Measurements from ENCODE around the gene HEATR5A. TPM values are rescaled to one million over a fixed set of nuclear protein-coding genes. Genes with fewer than 3 reads are reported as not detected.
"Not testable (repeated sequence)": the region's sequence is repeated elsewhere in the genome, so short reads cannot be mapped to it uniquely, and the experiment has no call there.

HEATR5A gene
- total RNA-seq, 1 donor from 2014 or later = 23.6 TPM

DNA sequence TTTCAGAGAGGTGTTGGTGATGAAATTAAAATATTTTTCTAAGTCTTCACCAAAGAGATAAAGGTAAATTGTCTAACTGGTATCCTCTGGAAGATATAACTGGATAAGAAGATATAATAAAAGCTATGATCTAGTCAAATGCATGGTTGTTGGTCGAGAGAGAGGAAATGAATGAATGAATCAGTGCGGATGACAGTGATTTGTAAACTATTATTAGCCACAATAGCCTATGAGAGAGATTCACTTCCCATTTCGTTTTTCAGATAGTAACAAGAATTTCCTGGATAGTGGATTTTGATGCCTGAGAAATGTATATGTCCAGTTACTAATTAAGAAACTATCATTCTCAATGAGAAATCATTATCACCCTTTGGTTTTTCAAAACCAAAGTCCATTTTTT is 63.1 kb downstream of the HEATR5A start:
- Mint-ChIP-seq H3K36me3 (ENCODE audit: low read depth) (peaks cover 7% of the 10 kb centered on the region), H3K27me3 (no peaks in the 10 kb centered on the region), H3K4me3 (no peak overlapping the region), H3K9me3 (no peaks in the 10 kb centered on the region), H3K4me1 (no peaks in the 10 kb centered on the region), H3K27ac (no peak overlapping the region)
- intact Hi-C loops (cut with micrococcal nuclease) = loop anchor here (5.0 to 10.0 kb wide), 4 partner anchors 192 to 700 kb away; no protein-coding TSS in a partner anchor
- no peak for DNase-seq

DNA sequence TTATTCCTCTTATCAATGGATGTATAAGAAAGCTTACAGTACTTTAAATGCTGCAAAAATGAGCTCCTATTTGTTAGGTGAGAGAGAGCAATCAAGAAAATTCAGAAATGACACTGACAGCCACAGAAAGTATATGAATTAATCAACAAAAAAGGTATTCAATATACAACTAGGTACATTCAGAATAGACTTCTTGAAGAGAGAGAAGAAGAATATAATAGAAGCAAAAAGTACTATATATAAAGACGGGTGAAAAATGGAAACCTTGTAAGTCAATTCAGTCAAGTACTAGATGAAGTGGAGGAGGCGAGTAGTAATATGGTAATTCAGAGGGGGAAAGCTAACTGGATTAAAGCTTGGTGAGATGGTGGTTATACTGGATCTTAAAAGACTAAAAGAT is 74.3 kb downstream of the HEATR5A start:
- Mint-ChIP-seq H3K27me3 (no peaks in the 10 kb centered on the region), H3K4me1 (no peaks in the 10 kb centered on the region)

DNA sequence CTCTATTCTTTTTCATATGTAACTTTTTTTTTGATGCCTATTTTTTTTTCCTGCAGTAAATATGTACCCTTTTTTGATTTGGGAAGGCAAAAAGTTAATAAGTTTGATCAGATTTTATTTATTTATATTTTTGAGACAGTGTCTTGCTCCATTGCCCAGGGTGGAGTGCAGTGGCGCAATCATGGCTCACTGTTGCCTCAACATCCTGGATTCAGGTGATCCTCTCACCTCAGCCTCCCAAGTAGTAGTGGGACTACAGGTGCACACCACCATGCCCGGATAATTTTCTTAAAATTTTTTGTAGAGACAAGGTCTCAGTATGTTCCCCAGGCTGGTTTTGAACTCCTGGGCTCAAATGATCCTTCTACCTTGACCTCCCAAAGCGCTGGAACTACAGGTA is 79.1 kb downstream of the HEATR5A start:
- no peaks in the 10 kb centered on the region for H3K27me3 Mint-ChIP-seq
- no peaks in the 10 kb centered on the region for H3K4me1 Mint-ChIP-seq
- H3K4me3 Mint-ChIP-seq = no peak overlapping the region
- H3K9me3 Mint-ChIP-seq = no peaks in the 10 kb centered on the region
- H3K36me3 Mint-ChIP-seq (ENCODE audit: low read depth) = peaks cover 7% of the 10 kb centered on the region
- DNase-seq = no peak
- intact Hi-C loops (cut with micrococcal nuclease) = no loop called here
- no peak overlapping the region for H3K27ac Mint-ChIP-seq

More for the DNA sequence above, 74.3 kb downstream of the HEATR5A start:
- intact Hi-C loops (cut with micrococcal nuclease) = no loop called here
- Mint-ChIP-seq H3K36me3 (ENCODE audit: low read depth) (peaks cover 11% of the 10 kb centered on the region), H3K27ac (no peak overlapping the region), H3K4me3 (no peak overlapping the region), H3K9me3 (no peaks in the 10 kb centered on the region)
- no peak for DNase-seq

DNA sequence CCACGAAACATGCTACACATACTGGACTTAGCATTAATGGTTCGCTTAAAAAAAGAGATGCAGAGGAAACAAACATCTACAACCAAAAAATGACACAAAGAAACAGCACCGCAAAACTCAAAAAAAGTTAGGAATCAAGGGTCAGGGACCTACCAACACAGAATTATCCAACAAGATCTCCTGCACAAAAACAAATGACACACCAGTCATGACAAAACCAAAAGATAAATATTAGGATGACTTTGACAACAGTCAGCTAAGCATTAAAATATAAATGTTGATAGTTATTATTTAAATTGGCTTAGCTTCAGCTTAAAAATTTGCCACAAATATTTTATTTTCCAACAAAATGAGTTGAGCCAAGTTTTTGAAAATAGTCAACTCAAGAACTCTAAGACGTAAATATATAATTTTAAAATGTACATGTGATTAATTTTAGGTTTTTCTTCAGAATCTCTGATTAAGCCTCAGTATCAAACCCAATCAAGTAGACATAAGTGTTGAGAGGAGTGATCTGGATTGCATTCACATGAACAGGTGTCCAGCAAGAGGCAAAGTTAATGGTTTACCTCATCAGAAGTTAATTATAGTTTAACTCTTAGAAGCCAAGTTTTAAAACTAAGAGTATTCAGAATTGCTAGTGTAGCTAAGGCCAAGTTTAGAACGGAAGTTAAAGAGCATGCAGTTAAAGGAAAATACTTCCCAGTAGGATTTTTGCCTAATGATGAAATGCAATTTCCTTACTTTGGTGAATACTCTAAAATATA is 79.9 kb downstream of the HEATR5A start:
- no peaks in the 10 kb centered on the region for H3K27me3 Mint-ChIP-seq

DNA sequence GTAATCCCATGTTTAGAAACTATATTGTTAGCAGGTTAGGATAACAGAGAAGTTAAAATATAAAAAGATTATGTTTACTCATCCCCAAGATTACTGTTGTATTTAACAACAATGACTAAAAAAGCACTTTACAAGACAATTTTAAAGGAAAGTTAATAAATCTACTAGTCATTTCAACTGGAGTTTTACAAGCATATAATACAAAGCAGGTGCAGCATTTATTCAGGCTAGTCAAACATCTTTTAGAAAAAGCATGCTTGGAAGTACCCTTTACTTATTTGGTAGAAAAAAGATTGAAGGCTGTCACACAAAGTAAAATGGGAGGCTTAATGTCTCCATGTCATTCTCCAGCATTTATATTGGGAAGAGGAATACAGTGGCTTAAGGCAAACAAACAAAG is 80.6 kb downstream of the HEATR5A start:
- no peak for DNase-seq
- no peak overlapping the region for H3K4me3 Mint-ChIP-seq
- no peak overlapping the region for H3K27ac Mint-ChIP-seq
- intact Hi-C loops (cut with micrococcal nuclease) = no loop called here
- H3K9me3 Mint-ChIP-seq = no peaks in the 10 kb centered on the region
- H3K4me1 Mint-ChIP-seq = no peaks in the 10 kb centered on the region
- H3K36me3 Mint-ChIP-seq (ENCODE audit: low read depth) = peaks cover 5% of the 10 kb centered on the region
- no peaks in the 10 kb centered on the region for H3K27me3 Mint-ChIP-seq

More for the DNA sequence above, 79.9 kb downstream of the HEATR5A start:
- no peaks in the 10 kb centered on the region for H3K4me1 Mint-ChIP-seq
- no peak overlapping the region for H3K4me3 Mint-ChIP-seq
- no peak overlapping the region for H3K27ac Mint-ChIP-seq
- no peak for DNase-seq
- peaks cover 5% of the 10 kb centered on the region for H3K36me3 Mint-ChIP-seq (ENCODE audit: low read depth)
- intact Hi-C loops (cut with micrococcal nuclease) = no loop called here
- H3K9me3 Mint-ChIP-seq = no peaks in the 10 kb centered on the region

DNA sequence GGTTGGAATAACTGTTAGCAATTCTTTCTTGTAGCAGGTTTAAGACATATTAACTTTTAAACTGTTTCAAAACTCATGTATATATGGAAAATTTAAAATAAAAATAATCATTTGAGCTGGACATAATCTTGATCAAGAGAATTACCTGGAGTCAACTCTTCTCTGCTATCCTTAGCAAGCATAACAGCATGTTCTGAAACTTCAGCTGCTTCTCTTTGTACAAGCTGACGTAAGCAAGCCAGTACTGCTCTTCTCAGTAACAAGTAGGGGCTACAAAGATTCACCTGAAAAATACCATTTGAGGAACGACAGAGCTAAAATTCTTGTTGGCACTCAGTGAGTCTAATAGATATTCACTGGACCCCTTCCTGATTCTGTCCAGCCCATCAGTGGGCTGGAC is 83.0 kb downstream of the HEATR5A start:
- Mint-ChIP-seq H3K9me3 (no peaks in the 10 kb centered on the region), H3K27me3 (no peaks in the 10 kb centered on the region), H3K4me1 (no peaks in the 10 kb centered on the region), H3K27ac (no peak overlapping the region), H3K36me3 (ENCODE audit: low read depth) (peaks cover 5% of the 10 kb centered on the region), H3K4me3 (no peak overlapping the region)
- intact Hi-C loops (cut with micrococcal nuclease) = loop anchor here (1.0 kb wide), 1 partner anchor 44 kb away; no protein-coding TSS in a partner anchor
- no peak for DNase-seq

DNA sequence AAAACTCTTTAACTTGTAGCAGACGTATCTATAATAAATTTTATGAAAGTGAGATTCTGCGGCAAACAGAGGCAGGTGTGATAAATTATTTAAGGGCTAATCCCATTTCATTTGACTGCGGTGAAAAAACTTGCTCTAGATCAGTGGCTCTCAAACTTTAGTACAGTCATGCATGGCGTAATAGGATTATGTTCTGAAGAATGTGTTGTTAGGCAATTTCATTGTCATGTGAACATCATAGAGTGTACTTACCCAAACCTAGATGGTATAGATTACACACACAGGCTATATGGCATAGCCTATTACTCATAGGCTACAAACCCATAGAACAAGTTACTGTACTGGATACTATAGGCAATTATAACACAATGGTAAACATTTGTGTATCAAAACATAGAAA is 83.7 kb downstream of the HEATR5A start:
- no peak for DNase-seq
- Mint-ChIP-seq H3K4me3 (no peak overlapping the region), H3K27ac (no peak overlapping the region), H3K4me1 (no peaks in the 10 kb centered on the region), H3K36me3 (ENCODE audit: low read depth) (peaks cover 11% of the 10 kb centered on the region), H3K27me3 (no peaks in the 10 kb centered on the region), H3K9me3 (no peaks in the 10 kb centered on the region)
- intact Hi-C loops (cut with micrococcal nuclease) = loop anchor here (1.0 kb wide), 1 partner anchor 43 kb away; no protein-coding TSS in a partner anchor

DNA sequence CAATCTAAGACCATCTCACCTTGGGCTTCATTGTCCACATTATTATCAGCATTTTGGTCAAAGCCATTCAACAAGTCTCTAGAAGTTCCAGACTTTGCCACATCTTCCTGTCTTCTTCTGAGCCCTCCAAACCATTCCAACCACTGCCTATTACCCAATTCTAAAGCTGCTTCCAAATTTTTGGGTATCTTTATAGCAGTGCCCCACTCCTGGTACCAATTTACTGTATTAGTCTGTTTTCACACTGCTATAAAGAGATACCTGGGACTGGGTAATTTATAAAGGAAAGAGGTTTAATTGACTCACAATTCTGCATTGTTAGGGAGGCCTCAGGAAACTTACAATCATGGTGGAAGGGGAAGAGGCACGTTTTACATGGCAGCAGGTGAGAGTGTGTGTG is 89.0 kb downstream of the HEATR5A start:
- H3K36me3 Mint-ChIP-seq (ENCODE audit: low read depth) = peaks cover 23% of the 10 kb centered on the region
- H3K9me3 Mint-ChIP-seq; H3K4me3 Mint-ChIP-seq; H3K27ac Mint-ChIP-seq; DNase-seq; intact Hi-C loops (cut with micrococcal nuclease); H3K27me3 Mint-ChIP-seq; H3K4me1 Mint-ChIP-seq: not testable (repeated sequence)

DNA sequence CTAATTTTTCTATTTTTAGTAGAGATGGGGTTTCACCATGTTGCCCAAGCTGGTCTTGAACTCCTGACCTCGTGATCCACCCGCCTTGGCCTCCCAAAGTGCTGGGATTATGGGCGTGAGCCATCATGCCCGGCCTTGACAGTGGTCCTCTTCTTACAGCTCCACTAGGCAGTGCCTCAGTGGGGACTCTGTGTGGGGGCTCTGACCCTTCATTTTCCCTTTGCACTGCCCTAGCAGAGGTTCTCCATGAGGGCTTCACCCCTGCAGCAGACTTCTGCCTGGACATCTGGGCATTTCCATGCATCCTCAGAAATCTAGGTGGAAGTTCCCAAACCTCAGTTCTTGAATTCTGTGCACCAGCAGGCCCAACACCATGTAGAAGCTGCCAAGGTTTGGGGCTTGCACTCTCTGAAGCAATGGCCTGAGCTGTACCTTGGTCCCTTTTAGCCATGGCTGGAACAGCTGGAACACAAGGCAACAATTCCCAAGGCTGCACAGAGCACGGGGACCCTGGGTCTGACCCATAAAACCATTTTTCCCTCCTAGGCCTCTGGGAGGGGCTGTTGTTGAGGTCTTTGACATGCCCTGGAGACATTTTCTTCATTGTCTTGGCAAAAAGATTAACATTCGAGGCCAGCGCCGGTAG is 90.4 kb downstream of the HEATR5A start:
- DNase-seq; intact Hi-C loops (cut with micrococcal nuclease); H3K27ac Mint-ChIP-seq; H3K4me3 Mint-ChIP-seq; H3K4me1 Mint-ChIP-seq; H3K9me3 Mint-ChIP-seq; H3K27me3 Mint-ChIP-seq: not testable (repeated sequence)
- peaks cover 23% of the 10 kb centered on the region for H3K36me3 Mint-ChIP-seq (ENCODE audit: low read depth)

DNA sequence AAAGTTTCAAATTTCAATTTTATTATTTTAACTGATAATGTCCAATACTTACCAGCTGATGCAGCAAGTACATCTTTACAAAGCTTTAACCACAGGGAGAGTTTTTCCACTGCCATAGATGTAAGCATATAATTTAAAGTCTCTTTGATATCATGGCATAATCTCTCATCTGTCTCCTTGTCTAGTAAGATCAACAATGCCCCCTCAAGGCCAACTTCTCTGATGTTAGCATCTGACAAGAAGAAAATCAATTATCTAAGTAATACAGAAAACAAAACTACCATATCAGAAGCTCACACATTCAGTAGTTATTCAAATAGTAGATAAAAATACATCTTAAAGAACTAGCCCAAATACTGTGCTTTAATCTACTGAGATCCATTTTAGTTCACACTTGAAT is 94.2 kb downstream of the HEATR5A start:
- DNase-seq = no peak
- no peak overlapping the region for H3K27ac Mint-ChIP-seq
- no peaks in the 10 kb centered on the region for H3K27me3 Mint-ChIP-seq
- peaks cover 6% of the 10 kb centered on the region for H3K9me3 Mint-ChIP-seq
- H3K4me3 Mint-ChIP-seq = no peak overlapping the region
- peaks cover 10% of the 10 kb centered on the region for H3K36me3 Mint-ChIP-seq (ENCODE audit: low read depth)
- H3K4me1 Mint-ChIP-seq = no peaks in the 10 kb centered on the region
- intact Hi-C loops (cut with micrococcal nuclease) = no loop called here

DNA sequence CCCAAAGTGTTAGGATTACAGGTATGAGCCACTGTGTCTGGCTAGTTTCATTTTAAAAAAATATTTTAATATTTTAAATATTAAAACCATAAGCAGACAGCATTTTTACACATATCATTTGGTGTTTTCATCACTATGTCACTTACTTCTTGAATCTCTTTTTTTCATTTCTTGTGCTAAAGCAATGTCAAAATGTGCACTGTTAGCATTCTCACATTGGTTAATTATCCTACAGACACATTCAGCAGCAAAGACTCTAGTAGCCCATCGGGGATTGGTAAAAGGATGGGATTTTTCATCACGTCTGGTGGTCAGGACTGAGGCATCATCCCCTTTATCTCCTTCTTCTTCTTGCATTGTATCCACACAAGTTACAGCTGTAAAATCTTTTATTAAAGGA is 96.9 kb downstream of the HEATR5A start:
- intact Hi-C loops (cut with micrococcal nuclease) = no loop called here
- DNase-seq = no peak
- Mint-ChIP-seq H3K36me3 (ENCODE audit: low read depth) (peaks cover 5% of the 10 kb centered on the region), H3K4me1 (no peaks in the 10 kb centered on the region), H3K4me3 (no peak overlapping the region), H3K27ac (no peak overlapping the region), H3K27me3 (no peaks in the 10 kb centered on the region), H3K9me3 (peaks cover 3% of the 10 kb centered on the region)

DNA sequence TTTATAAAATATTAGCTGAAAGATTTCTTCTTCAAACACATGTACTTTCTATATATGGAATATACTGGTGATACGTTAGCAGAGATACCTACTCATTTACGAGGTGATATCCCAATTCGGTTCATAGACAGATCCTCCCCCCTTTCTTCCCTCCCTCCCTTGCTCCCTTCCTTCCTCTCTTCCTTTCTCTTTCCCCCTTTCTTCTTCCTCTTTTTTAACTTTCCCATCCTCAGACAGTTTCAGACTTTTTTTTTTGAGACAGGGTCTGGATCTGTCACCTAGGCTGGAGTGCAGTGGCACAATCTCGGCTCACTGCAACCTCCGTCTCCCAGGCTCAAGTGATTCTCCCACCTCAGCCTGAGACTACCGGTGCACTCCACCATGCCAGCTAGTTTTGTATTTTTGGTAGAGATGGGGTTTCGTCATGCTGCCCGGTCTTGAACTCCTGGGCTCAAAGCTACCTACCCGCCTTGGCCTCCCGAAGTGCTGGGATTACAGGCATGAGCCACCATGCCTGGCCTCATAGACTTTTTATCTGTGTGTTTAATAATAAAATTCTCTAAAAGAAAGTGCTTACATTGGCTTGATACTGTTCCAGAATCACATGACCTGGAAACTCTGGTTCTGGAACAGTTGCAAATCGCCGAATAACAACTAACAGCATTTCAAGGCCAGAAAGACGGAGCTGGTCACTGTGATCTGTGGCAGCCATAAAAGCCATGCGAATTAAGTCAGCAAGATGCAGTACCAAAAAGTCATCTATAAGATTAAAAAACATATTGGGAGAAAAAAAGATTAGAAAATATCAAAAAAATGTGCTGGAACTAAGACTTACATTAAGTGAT is 99.2 kb downstream of the HEATR5A start:
- Mint-ChIP-seq H3K27ac (no peak overlapping the region), H3K4me1 (no peaks in the 10 kb centered on the region), H3K36me3 (ENCODE audit: low read depth) (peaks cover 4% of the 10 kb centered on the region), H3K9me3 (no peaks in the 10 kb centered on the region), H3K27me3 (no peaks in the 10 kb centered on the region), H3K4me3 (no peak overlapping the region)
- DNase-seq = no peak
- intact Hi-C loops (cut with micrococcal nuclease) = no loop called here

DNA sequence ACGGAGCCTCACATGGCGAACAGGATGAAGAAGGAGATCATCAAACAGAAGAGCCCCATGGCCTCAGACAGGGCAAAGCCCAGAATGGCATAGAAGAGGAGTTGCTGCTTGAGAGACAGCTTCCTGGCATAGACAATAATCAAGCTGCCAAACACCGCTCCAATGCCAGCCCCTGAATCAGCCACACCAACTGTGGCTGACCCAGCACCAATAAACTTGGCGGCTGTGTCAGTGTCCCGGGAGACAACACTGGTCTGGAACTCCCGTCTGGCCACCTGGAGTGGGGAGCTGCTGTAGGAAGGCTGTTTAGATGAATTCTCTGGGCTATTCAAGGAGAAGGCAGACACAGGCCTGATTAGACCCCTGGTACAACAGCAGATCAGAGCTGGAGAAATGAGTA is 100.1 kb downstream of the HEATR5A start:
- peaks cover 4% of the 10 kb centered on the region for H3K36me3 Mint-ChIP-seq (ENCODE audit: low read depth)
- H3K27me3 Mint-ChIP-seq = no peaks in the 10 kb centered on the region
- H3K27ac Mint-ChIP-seq = no peak overlapping the region
- DNase-seq = no peak
- intact Hi-C loops (cut with micrococcal nuclease) = no loop called here
- H3K9me3 Mint-ChIP-seq = no peaks in the 10 kb centered on the region
- no peak overlapping the region for H3K4me3 Mint-ChIP-seq
- no peaks in the 10 kb centered on the region for H3K4me1 Mint-ChIP-seq

DNA sequence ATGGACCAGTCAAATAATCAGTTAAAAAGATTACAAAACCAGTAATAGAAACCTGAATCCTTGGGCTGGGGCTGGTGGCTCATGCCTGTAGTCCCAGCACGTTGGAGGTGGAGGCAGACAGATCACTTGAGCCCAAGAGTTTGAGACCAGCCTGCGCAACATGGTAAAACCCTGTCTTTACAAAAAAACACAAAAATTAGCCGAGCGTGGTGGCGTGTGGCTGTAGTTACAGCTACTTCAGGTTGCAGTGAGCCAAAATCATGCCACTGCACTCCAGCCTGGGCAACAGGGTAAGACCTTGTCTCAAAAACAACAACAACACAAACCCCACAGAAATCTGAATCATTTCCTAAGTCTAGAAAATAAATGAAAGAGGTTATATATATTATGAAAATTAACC is 100.6 kb downstream of the HEATR5A start:
- H3K4me3 Mint-ChIP-seq = no peak overlapping the region
- intact Hi-C loops (cut with micrococcal nuclease) = no loop called here
- no peak for DNase-seq
- H3K27me3 Mint-ChIP-seq = no peaks in the 10 kb centered on the region
- H3K27ac Mint-ChIP-seq = no peak overlapping the region
- H3K9me3 Mint-ChIP-seq = no peaks in the 10 kb centered on the region
- peaks cover 4% of the 10 kb centered on the region for H3K36me3 Mint-ChIP-seq (ENCODE audit: low read depth)
- no peaks in the 10 kb centered on the region for H3K4me1 Mint-ChIP-seq

All from activated CD4-positive, alpha-beta T cell treated with anti-CD3 and anti-CD28 coated beads, Interleukin-2, amount 10 ng/mL, durations not matched to agents 24 days and 14 days (primary cell).